ENCODE data around the gene PDE4D. TPM values are rescaled to one million over a fixed set of nuclear protein-coding genes. Genes with fewer than 3 reads are reported as not detected.

The PDE4D gene
- total RNA-seq, 2 experiments from 2014 or later: 40.5 to 41.2 TPM

DNA sequence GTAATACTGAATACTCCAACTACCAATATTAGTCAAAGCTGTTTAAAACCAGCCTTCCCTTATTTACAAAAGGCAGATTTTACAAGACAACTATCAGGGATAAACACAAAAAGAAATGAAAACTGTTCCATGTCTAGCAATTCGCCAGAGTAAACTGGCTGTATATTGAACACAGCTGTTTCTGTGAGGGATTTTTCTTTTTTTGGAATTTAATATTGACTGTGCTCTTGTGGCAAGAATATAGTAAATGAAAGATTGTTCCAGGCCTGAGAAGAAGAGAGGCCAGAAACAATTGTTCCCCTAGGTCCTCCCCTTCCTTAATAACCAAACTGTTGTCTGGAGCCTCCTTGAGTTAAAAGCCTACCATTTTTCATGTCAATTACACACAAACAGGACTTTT lies 188.6 kb downstream of the PDE4D start:
- intact Hi-C loops (cut with micrococcal nuclease): no loop called here
- Mint-ChIP-seq H3K9me3 (no peaks in the 10 kb centered on the region), H3K27ac (no peak overlapping the region), H3K4me1 (ENCODE audit: low read depth) (no peaks in the 10 kb centered on the region), H3K27me3 (ENCODE audit: low read depth) (peaks cover 2% of the 10 kb centered on the region), H3K4me3 (no peak overlapping the region), H3K36me3 (ENCODE audit: low read depth) (no peaks in the 10 kb centered on the region)
- no peak for DNase-seq
- CTCF ChIA-PET: no interaction called here

DNA sequence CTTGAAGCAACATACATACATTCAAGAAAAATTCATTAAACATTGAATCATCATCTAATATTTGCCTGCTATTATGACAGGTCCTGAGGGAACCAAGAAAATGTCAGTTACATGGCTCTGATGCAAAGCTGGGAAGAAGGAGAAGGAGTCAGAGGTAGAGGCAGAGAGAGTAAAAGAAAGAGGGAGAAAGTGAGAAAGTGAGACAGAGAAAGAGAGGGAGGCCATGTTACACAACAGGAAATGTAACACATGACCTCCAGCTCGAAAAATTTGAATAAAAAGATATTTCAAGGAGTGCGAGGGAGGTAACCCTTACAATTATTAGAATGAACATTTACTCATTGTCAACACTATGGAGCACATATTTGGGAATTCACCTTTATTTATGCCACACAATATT lies 189.7 kb downstream of the PDE4D start:
- Mint-ChIP-seq H3K4me1 (ENCODE audit: low read depth) (no peaks in the 10 kb centered on the region), H3K27ac (no peak overlapping the region), H3K27me3 (ENCODE audit: low read depth) (peaks cover 2% of the 10 kb centered on the region), H3K36me3 (ENCODE audit: low read depth) (no peaks in the 10 kb centered on the region), H3K9me3 (no peaks in the 10 kb centered on the region), H3K4me3 (no peak overlapping the region)
- CTCF ChIA-PET: no interaction called here
- intact Hi-C loops (cut with micrococcal nuclease): no loop called here
- no peak for DNase-seq

DNA sequence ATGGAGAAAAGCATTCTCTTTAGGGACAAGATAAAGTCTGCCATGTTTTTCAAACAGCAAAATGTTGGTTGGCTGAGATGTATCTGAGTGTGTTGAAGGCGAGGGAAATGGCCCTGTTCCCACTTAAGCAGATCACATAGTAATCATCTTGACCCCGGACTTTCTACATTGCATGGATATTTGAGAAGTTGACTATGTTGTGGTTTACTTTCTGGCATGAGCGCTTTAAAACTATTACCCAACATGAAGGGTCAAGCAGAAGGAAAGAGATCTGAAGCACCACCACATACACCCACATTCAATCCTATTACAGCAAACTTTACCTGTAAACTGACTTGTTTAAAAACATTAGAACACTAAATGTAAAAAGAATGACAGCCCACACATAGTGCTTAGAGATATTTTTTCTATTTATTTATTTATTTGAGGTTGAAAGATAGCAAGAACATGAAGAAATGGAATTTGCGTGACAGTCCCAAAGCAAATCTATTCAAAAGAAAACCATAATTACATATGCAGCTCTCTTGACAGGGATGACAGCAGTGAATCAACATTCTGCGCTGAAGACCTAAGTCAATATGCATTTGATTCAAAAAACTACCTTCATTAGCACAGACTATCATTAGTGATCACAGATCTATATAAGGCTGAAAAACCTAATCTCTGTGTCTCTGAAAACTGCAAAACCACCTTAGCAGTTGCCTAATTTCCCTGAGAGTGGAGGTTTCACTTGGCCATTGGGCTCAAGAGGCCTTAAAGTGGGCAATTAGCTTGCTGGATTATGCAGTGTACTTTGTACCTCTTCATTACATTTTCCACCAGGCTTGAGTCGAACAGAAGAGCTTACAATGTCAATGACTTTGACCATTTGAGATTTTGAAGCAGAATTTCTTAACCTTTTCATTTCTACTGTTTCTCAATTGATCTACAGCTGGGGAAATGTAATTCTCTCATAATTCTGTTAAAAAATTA lies 195.0 kb downstream of the PDE4D start:
- H3K4me3 Mint-ChIP-seq: no peak overlapping the region
- no peaks in the 10 kb centered on the region for H3K36me3 Mint-ChIP-seq (ENCODE audit: low read depth)
- intact Hi-C loops (cut with micrococcal nuclease): no loop called here
- H3K27ac Mint-ChIP-seq: no peak overlapping the region
- DNase-seq: no peak
- H3K9me3 Mint-ChIP-seq: no peaks in the 10 kb centered on the region
- no peaks in the 10 kb centered on the region for H3K4me1 Mint-ChIP-seq (ENCODE audit: low read depth)
- H3K27me3 Mint-ChIP-seq (ENCODE audit: low read depth): peaks cover 6% of the 10 kb centered on the region
- CTCF ChIA-PET: no interaction called here

GRCh38 chr5:59694411-59694810 lies 199.1 kb downstream of the PDE4D start:
- no peak overlapping the region for H3K4me3 Mint-ChIP-seq
- intact Hi-C loops (cut with micrococcal nuclease): no loop called here
- peaks cover 5% of the 10 kb centered on the region for H3K9me3 Mint-ChIP-seq
- no peaks in the 10 kb centered on the region for H3K36me3 Mint-ChIP-seq (ENCODE audit: low read depth)
- H3K27ac Mint-ChIP-seq: no peak overlapping the region
- CTCF ChIA-PET: interaction anchor here (0.6 to 0.7 kb wide), 2 partner anchors 314 to 499 kb away, joined by 3 read pairs; no protein-coding TSS in a partner anchor
- H3K27me3 Mint-ChIP-seq (ENCODE audit: low read depth): peaks cover 4% of the 10 kb centered on the region
- H3K4me1 Mint-ChIP-seq (ENCODE audit: low read depth): no peaks in the 10 kb centered on the region
- no peak for DNase-seq

DNA sequence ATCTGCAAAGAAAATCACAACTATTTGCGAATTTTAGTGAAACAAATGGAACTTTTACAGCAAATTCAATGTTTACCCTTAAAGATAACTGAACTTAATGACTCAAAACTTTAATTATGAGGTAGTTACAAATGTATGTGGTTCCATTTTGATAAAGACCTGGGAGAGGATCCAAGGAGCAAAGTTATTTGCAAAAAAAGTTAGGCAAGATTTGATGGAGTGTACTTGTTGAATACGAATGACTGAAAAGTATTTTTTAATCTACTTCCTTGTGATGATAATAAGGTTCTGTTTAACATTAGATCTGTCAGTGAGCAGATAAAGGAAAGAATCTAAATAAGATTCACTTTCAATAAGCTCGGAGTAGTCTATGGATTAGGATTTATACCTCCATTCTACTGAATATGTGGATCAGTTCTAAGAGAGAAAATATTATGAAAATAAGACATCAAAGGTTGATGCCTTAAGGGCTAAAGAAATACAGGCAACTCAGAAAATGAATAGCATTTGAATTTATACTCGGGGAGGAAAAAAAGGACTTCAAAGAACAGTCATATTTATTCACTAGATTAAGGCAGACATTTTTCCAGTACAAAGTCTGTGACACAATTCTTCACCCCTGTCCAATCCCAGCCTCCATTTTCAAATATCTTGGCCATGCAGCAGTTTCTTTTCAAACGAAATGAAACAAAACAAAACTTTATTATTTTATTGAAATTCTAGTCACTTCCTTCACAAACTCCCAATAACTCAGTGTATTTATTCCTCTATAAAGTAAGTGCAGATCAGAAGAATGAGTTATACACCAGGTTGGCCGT lies 199.8 kb downstream of the PDE4D start:
- CTCF ChIA-PET: interaction anchor here (0.6 to 0.8 kb wide), 2 partner anchors 9 to 313 kb away, joined by 3 read pairs; no protein-coding TSS in a partner anchor

DNA sequence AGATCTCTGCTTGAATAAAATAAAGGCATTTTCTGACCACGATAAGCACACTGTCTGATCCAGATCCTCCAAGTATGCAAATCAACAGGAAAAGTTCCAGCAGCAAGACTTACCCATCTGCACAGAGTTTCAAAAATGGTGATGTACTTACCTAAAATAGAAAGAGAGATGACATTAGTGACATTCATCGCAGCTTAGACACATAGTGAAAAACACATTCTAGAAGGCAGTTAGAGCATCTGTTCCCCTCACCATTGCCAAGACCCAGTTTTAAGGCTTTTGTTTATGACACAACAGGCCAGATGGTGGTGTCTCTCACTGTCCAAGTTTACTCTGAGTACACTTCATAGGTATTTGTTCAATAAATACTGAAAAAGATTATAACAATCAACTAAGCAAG lies 207.7 kb downstream of the PDE4D start:
- H3K27ac Mint-ChIP-seq: no peak overlapping the region
- H3K4me3 Mint-ChIP-seq: no peak overlapping the region
- H3K9me3 Mint-ChIP-seq: peaks cover 5% of the 10 kb centered on the region
- H3K27me3 Mint-ChIP-seq (ENCODE audit: low read depth): no peaks in the 10 kb centered on the region
- intact Hi-C loops (cut with micrococcal nuclease): no loop called here
- H3K4me1 Mint-ChIP-seq (ENCODE audit: low read depth): no peaks in the 10 kb centered on the region
- CTCF ChIA-PET: no interaction called here
- no peak for DNase-seq
- no peaks in the 10 kb centered on the region for H3K36me3 Mint-ChIP-seq (ENCODE audit: low read depth)

More for the DNA sequence above, 199.8 kb downstream of the PDE4D start:
- intact Hi-C loops (cut with micrococcal nuclease): no loop called here
- no peaks in the 10 kb centered on the region for H3K4me1 Mint-ChIP-seq (ENCODE audit: low read depth)
- no peak for DNase-seq
- H3K27me3 Mint-ChIP-seq (ENCODE audit: low read depth): peaks cover 4% of the 10 kb centered on the region
- peaks cover 5% of the 10 kb centered on the region for H3K9me3 Mint-ChIP-seq
- no peaks in the 10 kb centered on the region for H3K36me3 Mint-ChIP-seq (ENCODE audit: low read depth)
- H3K27ac Mint-ChIP-seq: no peak overlapping the region
- H3K4me3 Mint-ChIP-seq: no peak overlapping the region

- intact Hi-C loops (cut with micrococcal nuclease): no loop called here
- Mint-ChIP-seq H3K27me3 (ENCODE audit: low read depth) (no peaks in the 10 kb centered on the region), H3K9me3 (peaks cover 3% of the 10 kb centered on the region), H3K4me3 (no peak overlapping the region), H3K36me3 (ENCODE audit: low read depth) (no peaks in the 10 kb centered on the region), H3K27ac (no peak overlapping the region), H3K4me1 (ENCODE audit: low read depth) (no peaks in the 10 kb centered on the region)
- CTCF ChIA-PET: no interaction called here
- no peak for DNase-seq
These were observed 208.4 kb downstream of the PDE4D start for GRCh38 chr5:59685191-59685530.

GRCh38 chr5:59684388-59685190 lies 208.9 kb downstream of the PDE4D start:
- DNase-seq: no peak
- Mint-ChIP-seq H3K4me1 (ENCODE audit: low read depth) (no peaks in the 10 kb centered on the region), H3K27ac (no peak overlapping the region), H3K4me3 (no peak overlapping the region), H3K9me3 (no peaks in the 10 kb centered on the region), H3K36me3 (ENCODE audit: low read depth) (no peaks in the 10 kb centered on the region), H3K27me3 (ENCODE audit: low read depth) (no peaks in the 10 kb centered on the region)
- CTCF ChIA-PET: interaction anchor here (1.2 kb wide), 1 partner anchor 11 kb away, joined by 4 read pairs; no protein-coding TSS in a partner anchor
- intact Hi-C loops (cut with micrococcal nuclease): no loop called here

GRCh38 chr5:59683311-59683710 lies 210.2 kb downstream of the PDE4D start:
- Mint-ChIP-seq H3K27me3 (ENCODE audit: low read depth) (no peaks in the 10 kb centered on the region), H3K4me3 (no peak overlapping the region), H3K27ac (no peak overlapping the region), H3K4me1 (ENCODE audit: low read depth) (no peaks in the 10 kb centered on the region), H3K9me3 (no peaks in the 10 kb centered on the region), H3K36me3 (ENCODE audit: low read depth) (no peaks in the 10 kb centered on the region)
- no peak for DNase-seq
- CTCF ChIA-PET: interaction anchor here (1.2 kb wide), 1 partner anchor 10 kb away, joined by 4 read pairs; no protein-coding TSS in a partner anchor
- intact Hi-C loops (cut with micrococcal nuclease): no loop called here

GRCh38 chr5:59682542-59682941 lies 211.0 kb downstream of the PDE4D start:
- Mint-ChIP-seq H3K4me3 (no peak overlapping the region), H3K36me3 (ENCODE audit: low read depth) (no peaks in the 10 kb centered on the region)
- CTCF ChIA-PET: no interaction called here

DNA sequence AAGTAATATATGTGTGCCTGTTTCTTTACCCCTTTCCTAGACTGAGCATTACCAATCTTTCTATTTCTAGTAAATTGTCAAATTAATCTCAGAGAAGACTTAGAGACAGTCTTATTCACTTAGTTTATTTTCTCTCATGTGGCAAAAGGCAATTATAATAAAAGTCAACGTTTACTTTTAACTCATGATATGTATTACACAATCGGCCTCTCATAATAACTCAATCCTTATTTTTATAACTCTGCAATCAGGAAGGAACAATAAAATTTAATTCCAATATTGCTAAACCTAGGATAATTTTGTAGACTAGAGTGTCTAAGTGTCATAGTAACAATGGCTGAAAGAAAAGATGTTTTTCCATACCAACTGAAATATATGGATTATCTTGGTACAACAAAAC lies 214.6 kb downstream of the PDE4D start:
- no peak for DNase-seq
- Mint-ChIP-seq H3K4me1 (ENCODE audit: low read depth) (no peaks in the 10 kb centered on the region), H3K27ac (no peak overlapping the region), H3K27me3 (ENCODE audit: low read depth) (no peaks in the 10 kb centered on the region), H3K36me3 (ENCODE audit: low read depth) (no peaks in the 10 kb centered on the region), H3K4me3 (no peak overlapping the region), H3K9me3 (no peaks in the 10 kb centered on the region)
- CTCF ChIA-PET: interaction anchor here (1.5 kb wide), 1 partner anchor 287 kb away, joined by 4 read pairs; no protein-coding TSS in a partner anchor
- intact Hi-C loops (cut with micrococcal nuclease): no loop called here

More at GRCh38 chr5:59682542-59682941, 211.0 kb downstream of the PDE4D start:
- DNase-seq: no peak
- Mint-ChIP-seq H3K9me3 (no peaks in the 10 kb centered on the region), H3K4me1 (ENCODE audit: low read depth) (no peaks in the 10 kb centered on the region), H3K27ac (no peak overlapping the region), H3K27me3 (ENCODE audit: low read depth) (no peaks in the 10 kb centered on the region)
- intact Hi-C loops (cut with micrococcal nuclease): no loop called here

DNA sequence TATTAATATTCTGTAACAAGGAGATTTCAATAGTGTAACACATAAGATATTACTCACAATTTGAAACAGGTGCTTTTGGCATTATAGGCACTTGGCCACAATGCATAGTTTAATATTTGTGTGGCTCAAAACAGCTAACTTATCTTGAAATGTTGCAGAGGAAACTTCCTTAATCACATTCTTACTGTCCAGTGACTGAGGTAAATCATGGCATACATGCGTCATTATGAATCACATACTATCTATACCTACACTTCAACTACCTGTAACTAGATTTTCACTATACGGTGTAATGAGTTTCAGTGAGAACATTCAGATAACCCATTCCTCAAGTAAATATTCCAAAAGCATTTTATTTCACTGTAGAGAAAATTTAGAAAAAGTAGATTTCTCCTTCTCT lies 218.8 kb downstream of the PDE4D start:
- intact Hi-C loops (cut with micrococcal nuclease): no loop called here
- H3K27me3 Mint-ChIP-seq (ENCODE audit: low read depth): no peaks in the 10 kb centered on the region
- DNase-seq: no peak
- CTCF ChIA-PET: interaction anchor here (0.8 to 4.3 kb wide), 2 partner anchors 169 to 286 kb away, joined by 3 to 33 read pairs; no protein-coding TSS in a partner anchor
- H3K4me3 Mint-ChIP-seq: no peak overlapping the region
- no peaks in the 10 kb centered on the region for H3K36me3 Mint-ChIP-seq (ENCODE audit: low read depth)
- no peak overlapping the region for H3K27ac Mint-ChIP-seq
- H3K9me3 Mint-ChIP-seq: no peaks in the 10 kb centered on the region
- no peaks in the 10 kb centered on the region for H3K4me1 Mint-ChIP-seq (ENCODE audit: low read depth)
